GM21528 (cell line): ENCODE measurements around the gene GAL3ST2.
"Not testable (repeated sequence)": the region's sequence is repeated elsewhere in the genome, so short reads cannot be mapped to it uniquely, and the experiment has no call there.

Source experiments
- ATAC-seq: cut with Tn5 transposase; IDR thresholded peaks from one replicate; pipeline ENCODE4 v1.9.1; 2021; ENCODE audit warnings: mild to moderate bottlenecking, moderate library complexity; ENCODE audit not compliant: unreplicated experiment, low FRiP score

Gene GAL3ST2

GRCh38 chr2:241776336-241777169 lies at the start of gene GAL3ST2:
TSS of gene GAL3ST2 (plus strand) at chr2:241776822. CDS start at chr2:241776956, 134 bp downstream.
- no peak for ATAC-seq

GRCh38 chr2:241728000-241728399 lies 48.6 kb upstream of the GAL3ST2 start:
- no peak for ATAC-seq

DNA sequence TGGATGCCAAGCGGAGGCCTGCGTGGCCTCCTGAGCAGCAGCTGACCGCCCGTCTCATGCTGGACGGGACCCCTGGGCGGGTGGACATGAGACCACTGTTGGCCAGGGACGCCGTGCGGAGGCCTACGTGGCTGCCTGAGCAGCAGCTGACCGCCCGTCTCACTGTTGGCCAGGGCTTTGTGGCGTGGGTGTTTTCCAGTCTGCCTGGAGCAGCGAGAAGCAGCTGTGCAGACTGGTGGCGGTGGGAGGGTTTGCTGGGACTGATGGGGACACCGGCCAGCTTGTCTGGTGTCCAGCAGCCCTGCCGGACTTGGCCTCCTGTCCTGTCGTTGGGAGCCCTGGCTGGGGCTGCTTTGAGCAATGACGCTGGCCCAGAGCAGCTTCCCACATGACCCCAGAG lies 48.0 kb upstream of the GAL3ST2 start:
- no peak for ATAC-seq

DNA sequence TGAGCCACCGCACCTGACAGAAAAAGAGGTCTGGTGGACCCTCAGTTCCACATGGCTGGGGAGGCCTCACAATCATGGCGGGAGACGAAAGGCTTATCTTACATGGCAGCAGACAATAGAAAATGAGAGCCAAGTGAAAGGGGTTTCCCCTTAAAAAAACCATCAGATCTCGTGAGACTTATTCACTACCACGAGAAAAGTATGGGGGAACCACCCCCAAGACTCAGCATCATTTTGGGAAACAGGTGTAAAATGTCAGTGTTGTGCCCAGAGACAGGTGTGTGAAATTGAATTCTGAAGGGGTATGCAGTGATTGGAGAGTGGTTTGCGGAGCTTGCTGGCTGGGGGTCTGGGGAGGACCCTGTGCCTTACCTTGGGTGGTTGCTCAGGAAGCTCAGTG lies 46.8 kb upstream of the GAL3ST2 start:
- no peak for ATAC-seq

- no peak for ATAC-seq
Observed at GRCh38 chr2:241730671-241731293, 45.8 kb upstream of the GAL3ST2 start.

DNA sequence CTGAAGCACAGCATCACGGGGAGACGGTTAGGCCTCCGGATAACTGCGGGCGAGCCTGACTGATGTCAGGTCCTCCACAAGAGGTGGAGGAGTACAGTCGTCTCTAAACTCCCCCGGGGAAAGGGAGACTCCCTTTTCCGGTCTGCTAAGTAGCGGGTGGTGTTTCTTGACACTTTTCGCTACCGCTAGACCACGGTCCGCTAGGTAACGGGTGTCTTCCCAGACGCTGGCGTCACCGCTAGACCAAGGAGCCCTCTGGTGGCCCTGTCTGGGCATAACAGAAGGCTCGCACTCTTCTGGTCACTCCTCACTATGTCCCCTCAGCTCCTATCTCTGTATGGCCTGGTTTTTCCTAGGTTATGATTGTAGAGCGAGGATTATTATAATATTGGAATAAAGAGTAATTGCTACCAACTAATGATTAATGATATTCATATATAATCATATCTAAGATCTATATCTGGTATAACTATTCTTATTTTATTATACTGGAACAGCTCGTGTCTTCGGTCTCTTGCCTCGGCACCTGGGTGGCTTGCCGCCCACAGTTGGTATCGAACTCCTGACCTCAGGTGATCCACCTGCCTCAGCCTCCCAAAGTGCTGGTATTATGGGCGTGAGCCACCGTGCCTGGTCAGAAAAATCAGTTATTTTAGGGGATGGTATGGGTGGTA lies 44.0 kb upstream of the GAL3ST2 start:
- ATAC-seq, result not testable (repeated sequence)

DNA sequence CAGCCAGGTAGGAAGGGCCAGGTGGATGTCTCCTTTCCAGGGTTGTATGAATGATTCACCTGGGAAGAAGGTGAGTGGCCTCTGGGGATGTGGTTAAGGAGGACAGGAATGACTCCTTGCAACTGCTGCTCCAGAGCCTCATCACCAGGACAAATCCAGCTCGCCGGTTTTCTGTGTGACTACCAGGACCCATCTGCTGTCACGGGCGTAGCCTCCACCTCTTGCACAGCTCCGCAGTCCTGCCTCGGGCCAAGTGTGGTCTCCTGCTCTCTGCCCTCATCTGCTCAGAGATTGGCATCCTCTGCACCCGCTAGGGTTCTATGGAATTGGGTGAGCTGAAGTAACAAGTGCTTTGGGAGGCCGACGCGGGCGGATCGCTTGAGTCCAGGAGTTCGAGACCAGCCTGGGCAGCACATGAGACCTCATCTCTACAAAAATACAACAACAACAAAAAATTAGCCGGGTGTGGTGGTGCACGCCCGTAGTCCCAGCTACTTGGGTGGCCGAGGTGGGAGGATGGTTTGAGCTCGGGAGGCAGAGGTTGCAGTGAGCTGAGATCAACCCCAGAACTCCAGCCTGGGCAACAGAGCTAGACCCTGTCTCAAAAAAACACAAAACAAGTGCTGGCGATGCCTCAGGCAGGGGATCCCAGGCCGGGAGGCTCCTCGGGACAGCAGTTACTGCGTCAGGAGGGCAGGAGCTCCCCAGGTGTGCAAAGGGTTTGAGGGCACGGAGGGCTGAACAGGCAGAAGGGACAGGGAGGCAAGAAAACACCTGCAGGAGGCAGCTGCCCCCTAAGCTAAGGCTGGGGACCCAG lies 43.0 kb upstream of the GAL3ST2 start:
- ATAC-seq, result no peak

DNA sequence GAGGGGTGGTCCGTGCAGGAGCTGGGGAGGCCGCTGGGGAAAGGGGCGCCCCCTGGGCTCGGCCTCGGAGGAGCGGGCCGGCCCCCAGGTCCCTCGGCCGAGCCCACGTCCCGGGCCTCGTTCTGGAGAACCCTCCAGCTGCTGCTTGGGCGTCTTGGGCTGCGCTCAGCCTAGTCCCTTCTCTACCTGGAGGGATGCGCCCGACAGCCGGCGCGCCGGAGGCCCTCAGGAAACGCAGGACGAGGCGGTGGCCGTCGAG lies 42.5 kb upstream of the GAL3ST2 start:
- ATAC-seq, result no peak

DNA sequence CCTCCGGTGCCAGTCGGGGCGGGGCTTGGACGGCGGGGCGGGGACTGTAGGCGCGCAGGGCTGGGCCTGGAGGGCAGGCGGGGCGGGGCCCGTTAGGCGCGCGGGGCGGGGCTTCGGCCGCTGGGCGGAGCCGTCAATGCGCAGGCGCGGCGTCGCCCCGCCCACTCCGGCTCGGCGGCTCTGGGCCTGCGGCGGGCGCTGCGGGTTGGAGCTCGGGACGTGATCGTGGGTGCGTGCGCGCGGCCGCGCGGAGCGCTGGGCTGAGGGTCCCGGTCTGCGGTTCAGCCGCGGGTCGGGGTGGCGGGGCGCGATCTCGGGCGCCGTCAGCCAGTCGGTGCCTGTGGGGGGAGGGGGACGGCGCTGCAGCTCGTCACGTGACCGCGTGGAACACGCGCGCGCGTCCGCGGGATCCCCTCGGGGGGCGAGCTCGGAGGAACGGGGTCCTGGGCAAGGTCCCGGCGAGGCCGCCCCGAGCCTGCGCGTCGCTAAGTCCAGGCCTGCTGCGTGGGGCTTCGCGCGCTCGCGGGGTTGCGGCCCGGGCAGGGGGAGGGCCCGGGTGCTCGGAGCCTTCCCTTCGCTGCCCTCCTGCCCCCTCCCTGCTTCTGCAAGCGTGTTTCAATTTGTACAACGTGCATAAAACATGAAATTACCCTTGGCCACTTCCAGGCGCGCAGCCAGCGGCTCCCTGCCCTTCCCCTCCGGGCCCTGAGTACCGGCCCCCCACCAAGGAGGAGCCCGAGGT lies 42.0 kb upstream of the GAL3ST2 start, which contains the start of gene D2HGDH:
Gene D2HGDH, plus strand, starts transcription at position 164 of the 742 bp plus-strand sequence. CDS start 595 bp downstream, outside the sequence.
- ATAC-seq, result peak; percentile 75

DNA sequence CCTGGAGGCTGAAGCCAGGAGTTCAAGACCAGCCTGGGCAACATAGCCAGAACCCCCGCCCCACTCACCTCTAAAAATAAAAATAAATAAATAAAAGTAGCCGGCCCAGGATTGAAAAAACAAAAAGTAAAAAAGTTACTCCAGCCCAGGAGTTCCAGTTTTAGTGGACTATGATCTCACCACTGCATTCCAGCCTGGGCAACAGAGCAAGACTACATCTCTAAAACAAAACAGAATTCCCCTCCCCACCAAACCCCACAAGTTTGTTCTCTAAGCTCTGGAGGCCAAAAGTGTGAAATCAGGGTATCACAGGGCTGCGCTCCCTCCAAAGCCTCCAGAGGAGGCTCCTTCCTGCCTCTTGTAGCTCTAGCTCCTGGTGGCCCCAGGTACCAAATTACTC lies 40.5 kb upstream of the GAL3ST2 start:
- ATAC-seq, result no peak

GRCh38 chr2:241738040-241738686 lies 38.5 kb upstream of the GAL3ST2 start:
- ATAC-seq, result no peak

- ATAC-seq, result no peak
Observed at GRCh38 chr2:241739177-241739576, 37.4 kb upstream of the GAL3ST2 start.

DNA sequence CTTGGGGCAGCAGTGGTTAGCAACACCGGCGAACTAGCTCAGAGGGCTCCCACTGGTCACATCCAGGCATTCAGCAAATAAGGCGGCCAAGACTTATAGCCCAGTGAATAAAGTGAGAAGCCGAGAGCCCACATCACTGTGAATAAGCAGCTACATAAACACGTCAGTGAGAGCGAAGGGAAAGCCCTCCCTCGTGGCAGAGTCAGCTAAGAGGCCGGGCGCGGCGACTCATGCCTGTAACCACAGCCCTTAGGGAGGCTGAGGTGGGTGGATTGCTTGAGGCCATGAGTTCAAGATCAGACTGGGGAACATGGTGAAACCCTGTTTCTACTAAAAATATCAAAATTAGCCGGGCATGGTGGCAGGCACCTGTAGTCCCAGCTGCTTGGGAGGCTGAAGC lies 37.0 kb upstream of the GAL3ST2 start:
- ATAC-seq, result no peak

DNA sequence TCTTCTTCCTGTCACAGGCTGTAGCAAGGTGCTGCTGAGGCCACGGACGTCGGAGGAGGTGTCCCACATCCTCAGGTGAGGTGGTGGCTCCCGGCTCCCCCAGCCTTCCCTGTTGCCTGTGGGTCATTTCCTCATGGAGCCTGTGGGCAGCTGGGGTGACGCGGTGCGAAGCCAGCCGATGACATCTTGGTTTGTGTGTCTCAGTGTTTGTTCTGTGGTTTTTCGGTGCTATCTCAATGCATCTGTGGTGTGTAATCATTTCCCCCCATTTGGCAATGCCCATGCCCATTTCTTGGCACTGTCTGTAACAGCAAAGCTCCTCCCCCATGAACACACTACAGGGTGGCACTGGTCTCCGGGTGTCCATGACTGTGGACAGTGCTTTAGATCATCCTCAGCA lies 35.6 kb upstream of the GAL3ST2 start:
- ATAC-seq, result no peak

DNA sequence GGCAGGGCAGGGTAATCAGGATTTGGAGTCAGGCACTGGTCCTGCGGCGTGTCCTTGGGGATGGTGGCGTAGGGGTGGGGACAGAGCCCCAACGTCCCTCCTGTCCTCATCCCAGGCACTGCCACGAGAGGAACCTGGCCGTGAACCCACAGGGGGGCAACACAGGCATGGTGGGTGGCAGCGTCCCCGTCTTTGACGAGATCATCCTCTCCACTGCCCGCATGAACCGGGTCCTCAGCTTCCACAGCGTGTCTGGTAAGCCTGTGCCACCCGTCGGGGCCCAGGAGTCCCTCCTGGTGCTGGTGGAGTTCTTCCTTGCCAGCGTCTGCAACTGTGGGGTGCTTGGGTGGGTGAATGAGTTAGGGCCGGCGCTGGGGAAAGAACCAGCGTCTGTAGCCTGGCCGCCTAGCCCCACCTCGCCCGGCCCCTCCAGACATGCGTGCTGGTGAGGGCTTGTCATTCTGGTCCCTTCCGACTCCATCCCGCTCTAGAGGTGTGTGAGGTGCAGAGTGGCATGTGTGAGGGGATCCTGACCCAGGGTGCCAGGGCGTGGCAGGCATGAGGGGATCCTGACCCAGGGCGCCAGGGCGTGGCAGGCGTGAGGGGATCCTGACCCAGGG lies 34.2 kb upstream of the GAL3ST2 start:
- ATAC-seq, result no peak

DNA sequence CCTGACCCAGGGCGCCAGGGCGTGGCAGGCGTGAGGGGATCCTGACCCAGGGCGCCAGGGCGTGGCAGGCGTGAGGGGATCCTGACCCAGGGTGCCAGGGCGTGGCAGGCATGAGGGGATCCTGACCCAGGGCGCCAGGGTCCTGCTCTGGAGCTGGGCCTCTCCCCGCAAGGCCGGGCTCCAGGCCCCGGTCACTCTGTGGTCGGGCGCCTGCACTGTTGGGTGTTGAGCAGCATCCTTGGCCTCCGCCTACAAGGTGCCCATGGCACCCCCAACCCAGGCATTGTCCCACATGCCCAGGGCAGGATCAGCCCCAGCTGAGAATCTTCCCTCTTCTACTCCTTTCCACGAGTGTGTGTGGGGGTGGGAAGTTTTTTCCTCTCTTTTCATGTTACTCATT lies 33.6 kb upstream of the GAL3ST2 start:
- ATAC-seq, result not testable (repeated sequence)

DNA sequence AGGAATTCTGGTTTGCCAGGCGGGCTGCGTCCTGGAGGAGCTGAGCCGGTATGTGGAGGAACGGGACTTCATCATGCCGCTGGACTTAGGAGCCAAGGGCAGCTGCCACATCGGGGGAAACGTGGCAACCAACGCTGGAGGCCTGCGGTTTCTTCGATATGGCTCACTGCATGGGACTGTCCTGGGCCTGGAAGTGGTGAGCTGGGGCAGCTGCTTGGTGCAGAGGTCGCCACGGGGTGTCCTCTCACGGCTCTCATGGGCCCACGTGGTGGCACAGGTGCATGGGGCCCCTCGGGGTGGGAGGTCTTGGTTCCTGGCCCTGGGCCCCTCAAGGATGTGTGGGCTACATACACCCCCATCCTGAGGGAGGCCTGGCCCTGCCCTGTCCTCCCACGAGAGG lies 33.0 kb upstream of the GAL3ST2 start:
- ATAC-seq, result no peak

GRCh38 chr2:241744028-241744754 lies 32.4 kb upstream of the GAL3ST2 start:
- ATAC-seq, result no peak

DNA sequence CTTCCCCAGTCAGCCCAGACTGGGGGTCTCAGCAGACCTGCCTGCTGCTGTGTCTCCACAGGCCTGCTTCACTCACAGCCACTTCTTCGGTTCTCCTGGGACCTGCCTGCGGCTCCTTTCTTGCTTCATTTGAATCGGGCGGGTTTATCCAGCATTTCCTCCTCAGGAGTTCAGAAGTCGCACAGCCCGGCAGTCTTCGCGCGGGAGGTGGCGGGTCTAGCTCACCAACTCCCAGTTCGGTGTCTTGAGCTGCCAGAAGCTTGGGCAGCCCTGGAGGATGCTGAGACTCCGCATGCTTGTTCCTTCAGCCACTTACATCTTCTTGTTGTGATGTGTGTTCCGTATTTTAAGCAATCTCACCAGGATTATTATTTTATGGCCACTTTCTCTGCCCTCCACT lies 31.3 kb upstream of the GAL3ST2 start:
- ATAC-seq, result no peak
